Muscle layer of duodenum (tissue), 2 donors: Measurements from ENCODE around the gene GLIPR2.
"Not testable (repeated sequence)": the region's sequence is repeated elsewhere in the genome, so short reads cannot be mapped to it uniquely, and the experiment has no call there.

ENCODE experiments used
- H3K27ac ChIP-seq: one replicate; pipeline ENCODE4 v1.7.0; 2013; ENCODE audit warnings: mild to moderate bottlenecking, low read length
- H3K27me3 ChIP-seq: one replicate; pipeline ENCODE4 v1.7.0; 2013; ENCODE audit warnings: low read depth, mild to moderate bottlenecking, control low read depth, low read length
- H3K36me3 ChIP-seq, 2 donors: one replicate each; pipeline ENCODE4 v1.7.0; 2013; ENCODE audit warnings: low read length in 2 of 2, control low read depth in 1 of 2, mild to moderate bottlenecking in 1 of 2; ENCODE audit not compliant: insufficient read depth in 2 of 2, control insufficient read depth in 1 of 2
- H3K4me1 ChIP-seq, 2 donors: one replicate each; pipeline ENCODE4 v1.7.0; 2013; ENCODE audit warnings: low read length in 2 of 2, mild to moderate bottlenecking in 2 of 2, control low read depth in 1 of 2, moderate library complexity in 1 of 2; ENCODE audit not compliant: insufficient read depth in 2 of 2, control insufficient read depth in 1 of 2
- H3K4me3 ChIP-seq, 2 donors: one replicate each; pipeline ENCODE4 v1.7.0; 2013; ENCODE audit warnings: low read length in 2 of 2, low read depth in 1 of 2, mild to moderate bottlenecking in 1 of 2
- H3K9me3 ChIP-seq, 2 donors: one replicate each; pipeline ENCODE4 v1.7.0; 2013; ENCODE audit warnings: low read length in 2 of 2, control low read depth in 1 of 2, mild to moderate bottlenecking in 1 of 2; ENCODE audit not compliant: control insufficient read depth in 1 of 2
- donor health status: healthy.

The GLIPR2 gene

GRCh38 chr9:36158122-36158521, 21.6 kb downstream of the GLIPR2 start:
- H3K4me3 ChIP-seq = no peak overlapping the region
- no peaks in the 10 kb centered on the region for H3K9me3 ChIP-seq
- H3K27me3 ChIP-seq = no peaks in the 10 kb centered on the region
- H3K4me1 ChIP-seq = peaks cover 12 to 60% of the 10 kb centered on the region in 2 donors
- H3K27ac ChIP-seq = peak overlapping the region; percentile 68
- H3K36me3 ChIP-seq = peaks cover 0 to 5% of the 10 kb centered on the region in 2 donors

- Histone ChIP-seq H3K27ac (peak overlapping the region; percentile 68), H3K4me3 (no peak overlapping the region)
These were observed 22.4 kb downstream of the GLIPR2 start for GRCh38 chr9:36158917-36159316.

GRCh38 chr9:36159509-36159908, 23.0 kb downstream of the GLIPR2 start:
- H3K27me3 ChIP-seq, H3K4me3 ChIP-seq, H3K36me3 ChIP-seq, H3K9me3 ChIP-seq: not testable (repeated sequence)
- peak overlapping the region; percentile 18 for H3K27ac ChIP-seq
- H3K4me1 ChIP-seq = peaks cover 12 to 65% of the 10 kb centered on the region in 2 donors

More at GRCh38 chr9:36158917-36159316, 22.4 kb downstream of the GLIPR2 start:
- Histone ChIP-seq H3K27me3 (no peaks in the 10 kb centered on the region), H3K9me3 (no peaks in the 10 kb centered on the region), H3K4me1 (peaks cover 12 to 63% of the 10 kb centered on the region in 2 donors), H3K36me3 (peaks cover 0 to 5% of the 10 kb centered on the region in 2 donors)

- H3K27ac ChIP-seq, H3K36me3 ChIP-seq, H3K9me3 ChIP-seq, H3K27me3 ChIP-seq, H3K4me3 ChIP-seq: not testable (repeated sequence)
- peaks cover 8 to 65% of the 10 kb centered on the region in 2 donors for H3K4me1 ChIP-seq
These were observed 23.6 kb downstream of the GLIPR2 start for GRCh38 chr9:36160126-36160525.

- H3K36me3 ChIP-seq = peaks cover 0 to 5% of the 10 kb centered on the region in 2 donors
- H3K4me3 ChIP-seq = no peak overlapping the region
- H3K27me3 ChIP-seq = no peaks in the 10 kb centered on the region
- H3K9me3 ChIP-seq = no peaks in the 10 kb centered on the region
- H3K27ac ChIP-seq = peak overlapping the region; percentile 78
- peaks cover 8 to 68% of the 10 kb centered on the region in 2 donors for H3K4me1 ChIP-seq
These were observed 24.7 kb downstream of the GLIPR2 start for GRCh38 chr9:36161187-36161586.

GRCh38 chr9:36162211-36162738, 25.7 kb downstream of the GLIPR2 start:
- Histone ChIP-seq H3K4me3 (no peak overlapping the region), H3K36me3 (no peaks in the 10 kb centered on the region), H3K27ac (peak overlapping the region; percentile 78), H3K9me3 (no peaks in the 10 kb centered on the region), H3K27me3 (no peaks in the 10 kb centered on the region), H3K4me1 (peaks cover 8 to 69% of the 10 kb centered on the region in 2 donors)

GRCh38 chr9:36163049-36163785, 26.7 kb downstream of the GLIPR2 start:
- H3K4me1 ChIP-seq = peaks cover 8 to 65% of the 10 kb centered on the region in 2 donors
- peak overlapping the region in 1 of 2 donors; percentile 6 for H3K4me3 ChIP-seq
- no peaks in the 10 kb centered on the region for H3K9me3 ChIP-seq
- H3K27me3 ChIP-seq = no peaks in the 10 kb centered on the region
- peak overlapping the region; percentile 78 for H3K27ac ChIP-seq
- H3K36me3 ChIP-seq = no peaks in the 10 kb centered on the region

GRCh38 chr9:36163786-36164170, 27.2 kb downstream of the GLIPR2 start:
- Histone ChIP-seq H3K27me3 (no peaks in the 10 kb centered on the region), H3K4me3 (no peak overlapping the region), H3K36me3 (no peaks in the 10 kb centered on the region), H3K4me1 (peaks cover 8 to 60% of the 10 kb centered on the region in 2 donors), H3K27ac (peak overlapping the region; percentile 78), H3K9me3 (no peaks in the 10 kb centered on the region)

GRCh38 chr9:36164372-36164771, 27.8 kb downstream of the GLIPR2 start:
- no peaks in the 10 kb centered on the region for H3K36me3 ChIP-seq
- peaks cover 8 to 54% of the 10 kb centered on the region in 2 donors for H3K4me1 ChIP-seq
- H3K27me3 ChIP-seq = no peaks in the 10 kb centered on the region
- no peaks in the 10 kb centered on the region for H3K9me3 ChIP-seq
- H3K27ac ChIP-seq = peak overlapping the region; percentile 78
- no peak overlapping the region for H3K4me3 ChIP-seq

- Histone ChIP-seq H3K4me3 (no peak overlapping the region), H3K9me3 (no peaks in the 10 kb centered on the region), H3K27me3 (no peaks in the 10 kb centered on the region), H3K27ac (peak overlapping the region; percentile 46), H3K4me1 (peaks cover 8 to 48% of the 10 kb centered on the region in 2 donors), H3K36me3 (no peaks in the 10 kb centered on the region)
These were observed 28.5 kb downstream of the GLIPR2 start for GRCh38 chr9:36164989-36165388.

GRCh38 chr9:36165826-36166167, 29.3 kb downstream of the GLIPR2 start:
- H3K36me3 ChIP-seq = no peaks in the 10 kb centered on the region
- H3K27me3 ChIP-seq = no peaks in the 10 kb centered on the region
- peak overlapping the region; percentile 16 to 79 for H3K4me3 ChIP-seq
- H3K9me3 ChIP-seq = no peaks in the 10 kb centered on the region
- peak overlapping the region; percentile 45 for H3K27ac ChIP-seq
- H3K4me1 ChIP-seq = peaks cover 8 to 48% of the 10 kb centered on the region in 2 donors
